NAMALWA (cell line): ENCODE data around the gene RARS1.
"Not testable (repeated sequence)": the region's sequence is repeated elsewhere in the genome, so short reads cannot be mapped to it uniquely, and the experiment has no call there.

Source experiments
- DNase-seq: peaks from one replicate; pipeline ENCODE4 v3.0.0-alpha.2; 2015; ENCODE audit warnings: low spot score

Gene RARS1

GRCh38 chr5:168481330-168481788 lies 4.9 kb upstream of the RARS1 start:
- DNase-seq, result peak; percentile 51

- DNase-seq, result no peak
These were observed 3.9 kb upstream of the RARS1 start for GRCh38 chr5:168482361-168482760.

- DNase-seq, result no peak
These were observed 2.8 kb downstream of the RARS1 start for GRCh38 chr5:168489059-168489458.

GRCh38 chr5:168494057-168494555 lies 7.8 kb downstream of the RARS1 start:
- DNase-seq, result no peak

GRCh38 chr5:168502563-168503237 lies 16.4 kb downstream of the RARS1 start:
- DNase-seq, result no peak

DNA sequence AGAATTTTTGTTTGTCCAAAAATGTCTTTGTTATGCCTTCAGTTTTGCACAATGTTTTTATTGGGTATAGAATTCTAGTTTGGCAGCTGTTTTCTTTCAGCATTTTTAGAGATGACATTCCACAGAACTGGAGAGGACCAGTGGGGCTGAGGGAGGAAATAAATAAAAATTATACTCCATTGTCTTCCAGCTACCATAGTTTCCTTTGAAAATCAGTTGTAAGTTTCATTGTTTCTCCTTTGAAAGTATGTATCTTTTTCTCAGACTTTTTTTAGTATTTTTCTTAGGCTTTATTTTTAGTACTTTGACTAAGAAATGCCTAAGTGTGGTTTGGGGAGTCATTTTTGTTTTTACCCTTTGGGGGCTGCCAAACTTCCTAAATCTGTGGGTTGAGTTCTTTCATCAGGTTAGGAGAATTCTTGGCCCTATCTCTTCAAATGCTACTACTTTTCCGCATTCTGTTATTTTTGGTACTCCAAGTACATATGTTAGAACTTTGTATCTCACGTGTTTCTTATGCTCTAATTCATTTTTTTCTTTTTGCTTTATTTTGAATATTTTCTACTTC lies 27.7 kb downstream of the RARS1 start:
- DNase-seq, result no peak

- DNase-seq, result no peak
These were observed 39.6 kb downstream of the RARS1 start for GRCh38 chr5:168525856-168526255.

- DNase-seq, result no peak
These were observed 41.6 kb downstream of the RARS1 start for GRCh38 chr5:168527756-168528295.

DNA sequence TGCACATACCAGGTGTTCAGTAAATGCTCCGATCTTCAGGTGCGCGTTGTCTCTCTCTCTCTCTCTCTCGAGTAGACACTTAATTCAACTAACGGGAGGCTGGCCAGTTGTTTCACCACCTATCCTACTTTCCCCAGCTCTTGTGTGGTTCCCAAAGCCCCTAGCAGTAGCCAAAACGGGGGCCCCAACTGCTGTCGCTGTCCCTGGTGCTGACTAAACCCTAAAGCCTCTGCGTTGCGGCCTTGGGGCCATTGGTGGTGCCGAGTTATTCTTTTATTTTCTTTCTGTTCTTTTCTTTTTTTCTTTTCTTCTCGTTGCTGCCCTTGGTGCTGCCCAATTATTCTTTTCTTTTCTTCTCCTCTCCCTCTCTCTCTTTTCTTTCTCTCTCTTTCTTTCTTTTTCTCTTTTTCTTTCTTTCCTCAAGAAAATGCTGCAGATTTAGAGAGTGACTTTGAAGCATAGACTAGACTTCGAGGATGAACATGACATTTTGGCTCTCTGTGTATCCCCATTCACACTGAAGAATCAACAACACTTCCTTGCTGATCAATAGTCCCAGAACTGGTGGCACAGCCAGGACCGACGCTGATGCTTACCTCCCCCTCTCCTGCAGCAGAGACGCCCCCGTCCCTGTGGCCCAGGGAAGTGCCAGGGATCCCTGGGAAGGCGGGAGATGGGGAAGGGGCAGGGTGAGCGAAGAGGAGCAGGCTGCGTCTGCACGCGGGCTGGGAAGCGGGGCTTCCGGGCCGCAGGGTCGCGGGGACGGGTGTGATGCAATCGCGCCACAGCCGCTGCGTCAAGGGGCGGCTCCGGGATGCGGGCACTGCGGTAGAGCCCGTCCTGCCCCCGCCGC lies 42.5 kb downstream of the RARS1 start, which contains the start of gene FBLL1:
TSS of gene FBLL1 (plus strand) at position 785 of the 853 bp plus-strand sequence. CDS start 200 bp downstream, outside the sequence.
- DNase-seq, result no peak

DNA sequence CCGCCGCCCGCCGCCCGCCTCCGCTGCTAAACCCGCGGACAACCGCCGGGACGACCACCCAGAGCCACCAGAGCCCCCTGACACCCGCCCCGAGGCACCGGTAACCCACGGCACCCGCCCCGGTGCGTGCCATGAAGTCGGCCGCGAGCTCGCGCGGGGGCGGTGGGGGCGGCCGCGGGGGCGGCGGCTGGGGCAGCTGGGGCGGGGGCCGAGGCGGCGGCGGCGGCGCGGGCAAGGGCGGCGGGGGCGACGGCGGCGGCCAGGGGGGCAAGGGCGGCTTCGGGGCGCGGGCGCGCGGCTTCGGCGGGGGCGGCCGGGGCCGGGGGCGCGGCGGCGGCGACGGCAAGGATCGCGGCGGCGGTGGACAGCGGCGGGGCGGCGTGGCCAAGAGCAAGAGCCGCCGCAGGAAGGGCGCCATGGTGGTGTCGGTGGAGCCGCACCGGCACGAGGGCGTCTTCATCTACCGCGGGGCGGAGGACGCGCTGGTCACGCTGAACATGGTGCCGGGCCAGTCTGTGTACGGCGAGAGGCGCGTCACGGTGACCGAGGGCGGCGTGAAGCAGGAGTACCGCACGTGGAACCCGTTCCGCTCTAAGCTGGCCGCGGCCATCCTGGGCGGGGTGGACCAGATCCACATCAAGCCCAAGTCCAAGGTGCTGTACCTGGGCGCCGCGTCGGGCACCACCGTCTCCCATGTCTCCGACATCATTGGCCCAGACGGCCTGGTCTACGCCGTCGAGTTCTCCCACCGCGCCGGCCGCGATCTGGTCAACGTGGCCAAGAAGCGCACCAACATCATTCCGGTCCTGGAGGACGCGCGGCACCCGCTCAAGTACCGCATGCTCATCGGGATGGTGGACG lies 43.3 kb downstream of the RARS1 start:
- DNase-seq, result no peak

- DNase-seq, result no peak
These were observed 44.4 kb downstream of the RARS1 start for GRCh38 chr5:168530621-168531150.

DNA sequence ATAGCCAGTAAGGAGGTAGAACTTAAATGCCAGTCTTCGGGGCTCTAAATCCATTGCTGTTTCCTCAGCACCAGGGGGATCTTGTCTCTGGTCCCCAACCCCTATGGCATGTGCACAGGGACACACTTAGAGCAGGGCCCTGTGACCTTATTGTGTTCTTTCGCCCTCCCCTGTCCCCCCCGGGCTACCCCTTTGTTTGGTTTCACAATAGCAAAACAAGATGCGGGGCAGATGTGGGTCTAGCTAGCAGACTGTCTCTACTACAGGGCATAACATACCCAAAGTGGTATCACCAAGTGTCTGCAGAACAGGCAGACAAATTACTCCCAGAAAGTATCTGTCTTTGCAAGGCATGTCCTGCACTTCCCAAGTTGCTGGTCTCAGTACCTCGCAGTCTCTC lies 44.9 kb downstream of the RARS1 start:
- no peak for DNase-seq

- DNase-seq, result no peak
These were observed 46.0 kb downstream of the RARS1 start for GRCh38 chr5:168531987-168532864.

DNA sequence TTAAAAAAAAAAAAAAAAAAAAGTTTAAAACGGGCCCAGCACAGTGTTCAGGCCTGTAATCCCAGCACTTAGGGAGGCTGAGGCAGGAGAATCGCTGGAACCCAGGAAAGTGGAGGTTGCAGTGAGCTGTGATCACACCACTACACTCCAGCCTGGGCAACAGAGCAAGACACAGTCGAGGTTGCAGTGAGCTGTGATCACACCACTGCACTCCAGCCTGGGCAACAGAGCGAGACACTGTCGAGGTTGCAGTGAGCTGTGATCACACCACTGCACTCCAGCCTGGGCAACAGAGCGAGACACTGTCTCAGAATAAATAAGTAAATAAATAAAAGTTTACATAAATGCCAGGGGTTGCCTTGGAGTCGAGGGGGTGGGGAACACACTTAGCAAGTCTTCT lies 48.1 kb downstream of the RARS1 start:
- not testable (repeated sequence) for DNase-seq

GRCh38 chr5:168537176-168537575 lies 50.9 kb downstream of the RARS1 start:
- no peak for DNase-seq

DNA sequence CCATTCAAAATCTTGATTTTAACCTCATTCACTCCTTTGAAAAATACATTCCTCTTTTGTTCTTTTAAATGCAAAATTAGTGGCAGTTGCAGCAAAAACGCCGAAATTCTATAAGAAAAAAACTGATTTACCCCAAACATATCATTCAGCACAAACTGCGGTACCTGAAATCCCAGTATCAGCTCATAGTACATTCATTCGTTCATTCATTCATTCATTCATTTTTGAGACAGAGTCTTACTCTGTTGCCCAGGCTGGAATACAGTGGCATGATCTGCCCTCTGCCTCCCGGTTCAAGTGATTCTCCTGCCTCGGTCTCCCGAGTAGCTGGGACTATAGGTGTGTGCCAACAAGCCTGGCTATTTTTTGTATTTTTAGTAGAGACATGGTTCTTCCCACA lies 63.3 kb downstream of the RARS1 start:
- DNase-seq, result no peak

GRCh38 chr5:168550656-168551055 lies 64.4 kb downstream of the RARS1 start:
- DNase-seq, result no peak

DNA sequence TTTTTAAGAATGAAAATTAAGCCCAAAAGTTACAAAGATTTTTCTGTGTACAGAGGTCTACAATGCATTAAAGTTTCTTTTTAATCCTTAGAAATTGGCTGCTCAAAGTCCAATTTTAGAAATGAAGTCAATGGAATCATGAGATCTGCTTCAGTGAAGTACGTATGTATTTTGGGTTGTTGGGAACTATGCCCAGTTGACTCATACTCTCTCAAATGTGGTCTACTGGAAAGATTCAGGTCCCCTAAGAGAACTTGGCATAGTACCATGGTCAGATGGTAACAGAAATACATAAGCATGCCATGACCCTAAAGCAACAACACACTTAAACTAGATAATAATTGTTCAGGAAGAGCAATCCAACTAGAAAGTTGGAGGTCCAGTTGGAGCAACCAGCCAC lies 65.9 kb downstream of the RARS1 start:
- no peak for DNase-seq

GRCh38 chr5:168553377-168554130 lies 67.3 kb downstream of the RARS1 start:
- no peak for DNase-seq
